GM12891 (cell line): ENCODE measurements around the gene UNK.

Experiments used
- POLR2A ChIP-seq: IDR thresholded peaks from 2 replicates; pipeline ENCODE4 v1.6.1; 2011; ENCODE audit warnings: low read depth, low read length, control low read depth
- POLR2AphosphoS5 ChIP-seq: IDR thresholded peaks from 2 replicates; pipeline ENCODE4 v1.6.1; 2011; ENCODE audit warnings: low read depth, low read length, control low read depth
- TAF1 ChIP-seq: IDR thresholded peaks from 2 replicates; pipeline ENCODE4 v1.6.1; 2011; ENCODE audit warnings: low read depth, low read length, control low read depth

GRCh38 chr17:75824050-75824552, 39.5 kb downstream of the UNK start:
- TF ChIP-seq POLR2A (no peak), POLR2AphosphoS5 (no peak), TAF1 (no peak)
